Gastroesophageal sphincter (tissue), 3 donors: ENCODE data around the gene CACNG4.

Source experiments
- CTCF ChIP-seq, 4 experiments: fragments of 200-600 bp in 2 of 4; fragments of 450-650 bp in 2 of 4; sonication (generic) in 1 of 4; IDR thresholded peaks; one replicate each; pipeline ENCODE4 v1.5.1; 2017 to 2019; ENCODE audit warnings: antibody characterized with exemption in 4 of 4, mild to moderate bottlenecking in 2 of 4, moderate library complexity in 2 of 4
- POLR2AphosphoS5 ChIP-seq: sonication (generic); formaldehyde crosslinking; IDR thresholded peaks from one replicate; pipeline ENCODE4 v1.6.1; 2017; ENCODE audit warnings: antibody characterized with exemption

GRCh38 chr17:66976781-66977201, 12.3 kb downstream of the CACNG4 start:
- TF ChIP-seq POLR2AphosphoS5 (no peak), CTCF (IDR thresholded peaks at IDR 0.05) (no peak)
